Measurements from ENCODE around the gene AMT.

Gene AMT

DNA sequence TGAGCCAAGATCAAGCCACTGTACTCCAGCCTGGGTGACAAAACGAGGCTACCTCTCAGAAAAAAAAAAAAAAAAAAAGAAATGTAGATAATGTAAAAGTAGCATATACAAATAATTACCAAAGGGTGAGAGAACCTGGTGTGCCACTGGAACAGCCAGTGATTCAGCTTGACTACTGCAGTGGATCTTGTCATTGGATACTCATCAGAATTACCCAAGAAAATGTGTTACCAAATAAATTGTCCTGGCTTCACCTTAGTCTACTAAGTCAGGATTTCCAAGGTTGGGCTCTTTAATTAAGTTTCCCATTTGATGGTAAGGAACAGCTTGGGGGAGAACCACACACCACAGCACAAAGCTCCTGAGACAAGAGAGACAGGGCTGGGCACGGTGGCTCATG lies 5.3 kb upstream of the AMT start:
- no peaks in the 10 kb centered on the region; the same call in 1 of the 2 replicates for H3K36me3 ChIP-seq (ENCODE audit: low read depth)
- no peak overlapping the region for H3K4me3 ChIP-seq (ENCODE audit: severe bottlenecking)
- no peaks in the 10 kb centered on the region for H3K9me3 ChIP-seq (ENCODE audit: severe bottlenecking)
- DNase-seq (ENCODE audit: low spot score): no peak
- TF ChIP-seq, protein P1, sequence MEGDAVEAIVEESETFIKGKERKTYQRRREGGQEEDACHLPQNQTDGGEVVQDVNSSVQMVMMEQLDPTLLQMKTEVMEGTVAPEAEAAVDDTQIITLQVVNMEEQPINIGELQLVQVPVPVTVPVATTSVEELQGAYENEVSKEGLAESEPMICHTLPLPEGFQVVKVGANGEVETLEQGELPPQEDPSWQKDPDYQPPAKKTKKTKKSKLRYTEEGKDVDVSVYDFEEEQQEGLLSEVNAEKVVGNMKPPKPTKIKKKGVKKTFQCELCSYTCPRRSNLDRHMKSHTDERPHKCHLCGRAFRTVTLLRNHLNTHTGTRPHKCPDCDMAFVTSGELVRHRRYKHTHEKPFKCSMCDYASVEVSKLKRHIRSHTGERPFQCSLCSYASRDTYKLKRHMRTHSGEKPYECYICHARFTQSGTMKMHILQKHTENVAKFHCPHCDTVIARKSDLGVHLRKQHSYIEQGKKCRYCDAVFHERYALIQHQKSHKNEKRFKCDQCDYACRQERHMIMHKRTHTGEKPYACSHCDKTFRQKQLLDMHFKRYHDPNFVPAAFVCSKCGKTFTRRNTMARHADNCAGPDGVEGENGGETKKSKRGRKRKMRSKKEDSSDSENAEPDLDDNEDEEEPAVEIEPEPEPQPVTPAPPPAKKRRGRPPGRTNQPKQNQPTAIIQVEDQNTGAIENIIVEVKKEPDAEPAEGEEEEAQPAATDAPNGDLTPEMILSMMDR (IDR thresholded peaks at IDR 0.05; ENCODE audit: poor library complexity, severe bottlenecking): no peak
- H3K27ac ChIP-seq (ENCODE audit: poor library complexity, severe bottlenecking): no peak overlapping the region
- H3K27me3 ChIP-seq (ENCODE audit: insufficient read depth, poor library complexity, severe bottlenecking): no peaks in the 10 kb centered on the region
- H3K4me1 ChIP-seq (ENCODE audit: insufficient read depth, poor library complexity, severe bottlenecking): no peaks in the 10 kb centered on the region
- ATAC-seq (ENCODE audit: low read depth): no peak

DNA sequence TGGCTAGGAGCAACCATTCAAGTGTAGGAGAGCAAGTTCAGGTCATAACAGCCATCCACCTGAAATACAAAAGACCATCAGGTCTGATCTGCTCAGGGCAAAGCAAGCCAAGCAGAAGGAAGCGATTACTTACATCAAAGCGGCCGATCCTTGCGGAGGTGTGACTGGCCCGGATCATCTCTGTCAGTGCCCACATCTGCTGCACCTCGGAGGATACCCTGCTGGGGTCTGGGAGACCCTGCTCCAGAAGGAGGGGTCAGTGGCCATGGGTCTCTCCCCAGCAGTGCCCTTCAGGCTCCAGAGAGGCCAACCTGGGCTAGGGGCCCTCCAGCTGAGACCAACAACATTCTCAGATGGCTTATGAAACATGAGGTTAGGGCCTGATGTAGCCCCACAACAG lies 2.5 kb upstream of the AMT start:
- Histone ChIP-seq H3K4me3 (ENCODE audit: severe bottlenecking) (no peak overlapping the region), H3K27ac (ENCODE audit: poor library complexity, severe bottlenecking) (no peak overlapping the region), H3K9me3 (ENCODE audit: severe bottlenecking) (no peaks in the 10 kb centered on the region), H3K4me1 (ENCODE audit: insufficient read depth, poor library complexity, severe bottlenecking) (peaks cover 4% of the 10 kb centered on the region), H3K27me3 (ENCODE audit: insufficient read depth, poor library complexity, severe bottlenecking) (no peaks in the 10 kb centered on the region), H3K36me3 (ENCODE audit: low read depth) (no peaks in the 10 kb centered on the region; the same call in 1 of the 2 replicates)
- TF ChIP-seq, protein P1 (IDR thresholded peaks at IDR 0.05; ENCODE audit: poor library complexity, severe bottlenecking): no peak
- ATAC-seq (ENCODE audit: low read depth) (no peak), DNase-seq (ENCODE audit: low spot score) (no peak)

DNA sequence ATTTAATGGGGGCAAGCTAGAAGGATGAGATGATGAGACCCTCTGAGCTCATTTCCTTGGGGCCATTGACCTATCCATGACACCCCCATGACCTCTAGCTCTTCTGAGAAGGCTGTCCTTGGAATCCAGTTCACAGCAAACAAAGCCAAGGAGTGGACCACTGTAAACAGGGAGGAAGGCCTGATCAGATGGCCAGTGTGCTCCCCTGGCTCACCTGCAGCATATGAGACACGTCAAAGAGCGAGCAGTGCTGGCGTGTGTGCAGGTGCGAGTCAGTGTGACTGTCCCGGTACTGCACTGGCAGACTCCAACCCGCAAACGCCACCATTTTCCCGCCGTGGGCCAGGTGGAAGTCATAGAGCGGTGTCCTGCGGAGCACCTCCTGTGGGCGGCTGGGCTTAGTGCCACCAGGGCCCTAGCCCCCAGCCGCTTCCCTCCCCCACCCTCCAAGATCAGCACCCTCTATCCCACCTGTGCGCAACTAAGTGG lies 339 bp downstream of the AMT start:
- H3K27ac ChIP-seq (ENCODE audit: poor library complexity, severe bottlenecking): peak overlapping the region; percentile 63
- peaks cover 4% of the 10 kb centered on the region for H3K4me1 ChIP-seq (ENCODE audit: insufficient read depth, poor library complexity, severe bottlenecking)
- no peak for DNase-seq (ENCODE audit: low spot score)
- no peaks in the 10 kb centered on the region for H3K27me3 ChIP-seq (ENCODE audit: insufficient read depth, poor library complexity, severe bottlenecking)
- no peaks in the 10 kb centered on the region for H3K9me3 ChIP-seq (ENCODE audit: severe bottlenecking)
- ATAC-seq (ENCODE audit: low read depth): no peak
- no peak overlapping the region for H3K4me3 ChIP-seq (ENCODE audit: severe bottlenecking)
- no peaks in the 10 kb centered on the region; the same call in 1 of the 2 replicates for H3K36me3 ChIP-seq (ENCODE audit: low read depth)
- TF ChIP-seq, protein P1 (IDR thresholded peaks at IDR 0.05; ENCODE audit: poor library complexity, severe bottlenecking): no peak

DNA sequence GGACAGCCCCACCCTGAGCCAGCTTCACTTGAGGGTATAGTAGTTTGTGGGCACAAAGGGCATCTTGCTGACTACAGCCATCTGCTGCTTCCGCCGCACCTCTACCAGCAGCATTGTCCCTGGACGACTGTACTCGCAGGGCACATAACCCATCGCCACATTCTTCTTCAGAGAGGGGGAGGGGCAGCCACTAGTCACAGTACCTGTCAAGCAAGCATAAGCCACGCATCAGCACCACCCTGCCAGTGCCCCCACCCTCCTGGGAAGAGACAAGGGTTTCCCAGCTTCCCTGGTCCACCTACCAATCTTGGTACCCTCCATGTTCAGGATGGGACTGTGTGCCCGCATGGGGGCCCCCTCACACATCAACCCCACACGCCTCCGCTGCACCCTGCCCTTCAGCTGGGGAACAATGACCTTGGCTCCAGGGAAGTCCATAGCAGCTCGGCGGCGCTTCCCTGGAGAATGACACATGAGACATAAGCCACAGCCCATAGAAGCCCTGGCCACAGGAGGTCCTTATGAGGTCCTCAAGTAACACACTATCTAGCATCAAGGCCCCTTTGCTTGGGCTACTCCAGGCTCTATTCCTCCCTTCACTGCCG lies 4.7 kb downstream of the AMT start:
- Histone ChIP-seq H3K9me3 (ENCODE audit: severe bottlenecking) (no peaks in the 10 kb centered on the region), H3K4me3 (ENCODE audit: severe bottlenecking) (no peak overlapping the region), H3K4me1 (ENCODE audit: insufficient read depth, poor library complexity, severe bottlenecking) (peaks cover 9% of the 10 kb centered on the region), H3K36me3 (ENCODE audit: low read depth) (peaks cover 20% of the 10 kb centered on the region), H3K27ac (ENCODE audit: poor library complexity, severe bottlenecking) (no peak overlapping the region), H3K27me3 (ENCODE audit: insufficient read depth, poor library complexity, severe bottlenecking) (no peaks in the 10 kb centered on the region)
- DNase-seq (ENCODE audit: low spot score) (no peak), ATAC-seq (ENCODE audit: low read depth) (no peak)
- TF ChIP-seq, protein P1 (IDR thresholded peaks at IDR 0.05; ENCODE audit: poor library complexity, severe bottlenecking): no peak

DNA sequence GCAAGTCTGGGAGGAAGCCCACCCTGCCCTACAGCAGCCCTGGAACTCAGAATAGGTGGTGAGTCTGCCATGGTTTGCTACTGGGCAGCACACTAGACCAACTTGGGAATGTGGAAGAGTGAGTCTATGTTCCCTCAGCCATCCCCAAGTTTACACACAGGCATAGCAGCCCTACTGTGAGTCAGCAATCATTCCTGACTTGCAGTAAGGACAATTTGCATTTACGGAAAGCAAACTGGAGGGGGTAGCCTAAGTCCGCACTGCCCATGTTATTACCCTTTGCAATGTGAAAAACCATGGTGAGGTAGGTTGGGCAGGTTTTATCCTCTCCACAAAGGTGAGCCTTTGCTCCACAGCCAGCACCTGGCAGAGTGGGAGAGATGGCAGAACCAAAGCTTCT lies 5.4 kb downstream of the AMT start:
- H3K27ac ChIP-seq (ENCODE audit: poor library complexity, severe bottlenecking): no peak overlapping the region
- H3K9me3 ChIP-seq (ENCODE audit: severe bottlenecking): no peaks in the 10 kb centered on the region
- no peak for ATAC-seq (ENCODE audit: low read depth)
- TF ChIP-seq, protein P1 (IDR thresholded peaks at IDR 0.05; ENCODE audit: poor library complexity, severe bottlenecking): no peak
- H3K27me3 ChIP-seq (ENCODE audit: insufficient read depth, poor library complexity, severe bottlenecking): no peaks in the 10 kb centered on the region
- no peak for DNase-seq (ENCODE audit: low spot score)
- H3K4me1 ChIP-seq (ENCODE audit: insufficient read depth, poor library complexity, severe bottlenecking): peaks cover 9% of the 10 kb centered on the region
- peaks cover 20% of the 10 kb centered on the region for H3K36me3 ChIP-seq (ENCODE audit: low read depth)
- no peak overlapping the region for H3K4me3 ChIP-seq (ENCODE audit: severe bottlenecking)

All from RWPE2 (cell line).